Activated naive CD4-positive, alpha-beta T cell treated with anti-CD3 and anti-CD28 coated beads, Interleukin-2, amount 50 U/mL, for 16 hours (primary cell): ENCODE results near the gene MAD1L1.
"Not testable (repeated sequence)": the region's sequence is repeated elsewhere in the genome, so short reads cannot be mapped to it uniquely, and the experiment has no call there.

Source experiments
- DNase-seq: peaks from one replicate; pipeline ENCODE4 v3.0.0-alpha.2; 2020

MAD1L1 gene

GRCh38 chr7:2170576-2171521 lies 61.9 kb downstream of the MAD1L1 start:
- no peak for DNase-seq

GRCh38 chr7:2169923-2170575 lies 62.7 kb downstream of the MAD1L1 start:
- DNase-seq: no peak

GRCh38 chr7:2168615-2169311 lies 64.0 kb downstream of the MAD1L1 start:
- DNase-seq: no peak

- DNase-seq: no peak
Measured at GRCh38 chr7:2166625-2167280, 66.0 kb downstream of the MAD1L1 start.

GRCh38 chr7:2165610-2166594 lies 66.8 kb downstream of the MAD1L1 start:
- no peak for DNase-seq

GRCh38 chr7:2165239-2165609 lies 67.5 kb downstream of the MAD1L1 start:
- no peak for DNase-seq

- no peak for DNase-seq
Measured at GRCh38 chr7:2164646-2165045, 68.1 kb downstream of the MAD1L1 start.

GRCh38 chr7:2163600-2164555 lies 68.9 kb downstream of the MAD1L1 start:
- no peak for DNase-seq

- DNase-seq: no peak
Measured at GRCh38 chr7:2162959-2163358, 69.8 kb downstream of the MAD1L1 start.

- DNase-seq: not testable (repeated sequence)
Measured at GRCh38 chr7:2162004-2162902, 70.5 kb downstream of the MAD1L1 start.

GRCh38 chr7:2159176-2159520 lies 73.6 kb downstream of the MAD1L1 start:
- no peak for DNase-seq

- no peak for DNase-seq
Measured at GRCh38 chr7:2158331-2159175, 74.2 kb downstream of the MAD1L1 start.

GRCh38 chr7:2157473-2158279 lies 75.1 kb downstream of the MAD1L1 start:
- DNase-seq: no peak

- no peak for DNase-seq
Measured at GRCh38 chr7:2156756-2157472, 75.8 kb downstream of the MAD1L1 start.

GRCh38 chr7:2154831-2155230 lies 77.9 kb downstream of the MAD1L1 start:
- DNase-seq: no peak

- DNase-seq: no peak
Measured at GRCh38 chr7:2154121-2154520, 78.6 kb downstream of the MAD1L1 start.

GRCh38 chr7:2152646-2153045 lies 80.1 kb downstream of the MAD1L1 start:
- no peak for DNase-seq
